Fibroblast of lung (primary cell): Measurements from ENCODE around the gene CACNA2D3. TPM values are rescaled to one million over a fixed set of nuclear protein-coding genes. Genes with fewer than 3 reads are reported as not detected.

Experiments
- DNase-seq, 2 donors: peaks; one replicate each; pipeline versions ENCODE4 v3.0.0 to v3.0.0-alpha.2; 2010; ENCODE audit warnings: low read depth in 2 of 2
- H2AFZ ChIP-seq: 2 replicates; pipeline ENCODE4 v1.5.1; 2012; ENCODE audit warnings: low read length, control low read depth, inconsistent platforms
- H3K27ac ChIP-seq: 2 replicates; pipeline ENCODE4 v1.5.1; 2011; ENCODE audit warnings: low read length, control low read depth; ENCODE audit not compliant: insufficient read depth
- H3K27me3 ChIP-seq: 2 replicates; pipeline ENCODE4 v1.5.1; 2011; ENCODE audit warnings: mild to moderate bottlenecking, low read length; ENCODE audit not compliant: control insufficient read depth, insufficient read depth
- H3K36me3 ChIP-seq: 2 replicates; pipeline ENCODE4 v1.5.1; 2011; ENCODE audit warnings: low read length; ENCODE audit not compliant: control insufficient read depth, insufficient read depth
- H3K4me1 ChIP-seq: 2 replicates; pipeline ENCODE4 v1.5.1; 2011; ENCODE audit warnings: low read length; ENCODE audit not compliant: control insufficient read depth, insufficient read depth; ENCODE audit errors: extremely low read depth
- H3K4me2 ChIP-seq: 2 replicates; pipeline ENCODE4 v1.5.1; 2011; ENCODE audit warnings: low read length, control low read depth; ENCODE audit not compliant: insufficient read depth; ENCODE audit errors: extremely low read depth
- H3K4me3 ChIP-seq, 4 experiments: fragments of 200-600 bp in 1 of 4; sonication (generic) in 1 of 4; replicated peaks in 1 of 4; 2 replicates each; pipeline ENCODE4 v1.5.1; 2011 to 2016; ENCODE audit warnings: low read length in 4 of 4, low read depth in 3 of 4, mild to moderate bottlenecking in 3 of 4, control low read depth in 2 of 4, inconsistent platforms in 1 of 4, mixed read lengths in 1 of 4; ENCODE audit not compliant: insufficient read depth in 1 of 4; ENCODE audit errors: control extremely low read depth in 1 of 4
- H3K79me2 ChIP-seq: 2 replicates; pipeline ENCODE4 v1.5.1; 2012; ENCODE audit warnings: mild to moderate bottlenecking, low read length, inconsistent platforms; ENCODE audit not compliant: control insufficient read depth, insufficient read depth
- H3K9ac ChIP-seq: 2 replicates; pipeline ENCODE4 v1.5.1; 2011; ENCODE audit warnings: mild to moderate bottlenecking, low read length, control low read depth; ENCODE audit not compliant: insufficient read depth
- H3K9me3 ChIP-seq: 2 replicates; pipeline ENCODE4 v1.5.1; 2012; ENCODE audit warnings: low read depth, low read length; ENCODE audit not compliant: control insufficient read depth, insufficient read depth
- H4K20me1 ChIP-seq: 2 replicates; pipeline ENCODE4 v1.5.1; 2011; ENCODE audit warnings: low read length; ENCODE audit not compliant: control insufficient read depth, insufficient read depth; ENCODE audit errors: extremely low read depth
- CTCF ChIP-seq, 2 donors: IDR thresholded peaks in 1 of 2; conservative IDR thresholded peaks in 1 of 2; 1 replicate in 1 of 2; 2 replicates in 1 of 2; pipeline ENCODE4 v1.5.1; 2011 to 2012; ENCODE audit warnings: low read length in 2 of 2, control low read depth in 1 of 2, inconsistent platforms in 1 of 2, low read depth in 1 of 2, mild to moderate bottlenecking in 1 of 2
- EZH2 ChIP-seq: IDR thresholded peaks from 2 replicates; pipeline ENCODE4 v1.5.1; 2012; ENCODE audit warnings: low read length, control low read depth, mild to moderate bottlenecking; ENCODE audit errors: missing control alignments
- polyA plus RNA-seq, 2 donors: library from polyadenylated mRNA; depleted of rRNA in 1 of 2; stranded (reverse) in 1 of 2; unstranded in 1 of 2; fragments of >200 nt; gene quantifications; 2 replicates each; pipeline ENCODE4 v1.2.1, GENCODE V29; 2011 to 2012; ENCODE audit warnings: missing spikeins in 1 of 2
- total RNA-seq: library from RNA; depleted of rRNA; stranded (reverse); fragments of >200 nt; gene quantifications from 2 replicates; pipeline ENCODE4 v1.2.1, GENCODE V29; 2014

The CACNA2D3 gene
- total and polyA plus RNA-seq, 2 donors (not counting 1 experiment from before 2014, with no cell fraction given): 1.8 to 11.5 TPM

- Histone ChIP-seq H3K4me1 (no peaks in the 10 kb centered on the region), H3K79me2 (no peaks in the 10 kb centered on the region), H3K9ac (no peak overlapping the region), H2AFZ (no peak overlapping the region), H3K4me3 (no peak overlapping the region), H3K36me3 (no peaks in the 10 kb centered on the region), H4K20me1 (no peaks in the 10 kb centered on the region), H3K4me2 (no peak overlapping the region), H3K27ac (no peak overlapping the region), H3K27me3 (no peaks in the 10 kb centered on the region), H3K9me3 (no peaks in the 10 kb centered on the region)
- TF ChIP-seq EZH2 (no peak), CTCF (conservative IDR thresholded peaks at IDR 0.05 in 1 of 2, IDR thresholded peaks at IDR 0.05 in 1 of 2; ENCODE audit: low read depth in 1 of 2, low read length in 2 of 2) (no peak)
- DNase-seq: no peak
Observed at GRCh38 chr3:55044486-55044885, 922.1 kb downstream of the CACNA2D3 start.

GRCh38 chr3:55059027-55059629, 936.8 kb downstream of the CACNA2D3 start:
- no peak overlapping the region for H3K4me3 ChIP-seq
- H3K36me3 ChIP-seq: no peaks in the 10 kb centered on the region
- H3K79me2 ChIP-seq: no peaks in the 10 kb centered on the region
- no peak overlapping the region for H3K9ac ChIP-seq
- TF ChIP-seq EZH2 (no peak), CTCF (conservative IDR thresholded peaks at IDR 0.05 in 1 of 2, IDR thresholded peaks at IDR 0.05 in 1 of 2; ENCODE audit: low read depth in 1 of 2, low read length in 2 of 2) (no peak)
- H3K4me2 ChIP-seq: no peak overlapping the region
- no peak overlapping the region for H3K27ac ChIP-seq
- no peaks in the 10 kb centered on the region for H3K27me3 ChIP-seq
- H2AFZ ChIP-seq: no peak overlapping the region
- no peaks in the 10 kb centered on the region for H4K20me1 ChIP-seq
- H3K9me3 ChIP-seq: no peaks in the 10 kb centered on the region
- peak; percentile 15 to 56 for DNase-seq
- peaks cover 3% of the 10 kb centered on the region for H3K4me1 ChIP-seq

- no peak overlapping the region for H2AFZ ChIP-seq
- H3K9me3 ChIP-seq: no peaks in the 10 kb centered on the region
- no peak overlapping the region for H3K27ac ChIP-seq
- H3K9ac ChIP-seq: no peak overlapping the region
- H3K4me1 ChIP-seq: peaks cover 3% of the 10 kb centered on the region
- no peak overlapping the region for H3K4me2 ChIP-seq
- TF ChIP-seq EZH2 (no peak), CTCF (conservative IDR thresholded peaks at IDR 0.05 in 1 of 2, IDR thresholded peaks at IDR 0.05 in 1 of 2; ENCODE audit: low read depth in 1 of 2, low read length in 2 of 2) (no peak)
- no peaks in the 10 kb centered on the region for H3K36me3 ChIP-seq
- no peaks in the 10 kb centered on the region for H3K79me2 ChIP-seq
- H4K20me1 ChIP-seq: no peaks in the 10 kb centered on the region
- DNase-seq: peak in 1 of 2 donors; percentile 35
- H3K27me3 ChIP-seq: no peaks in the 10 kb centered on the region
- no peak overlapping the region for H3K4me3 ChIP-seq
Observed at GRCh38 chr3:55060896-55061719, 938.8 kb downstream of the CACNA2D3 start.
